ENCODE data around the gene ADAMTS19. TPM values are rescaled to one million over a fixed set of nuclear protein-coding genes. Genes with fewer than 3 reads are reported as not detected.

ADAMTS19 gene
- total RNA-seq, 4 donors from 2014 or later = 0.51 to 0.88 TPM; not detected in 2

DNA sequence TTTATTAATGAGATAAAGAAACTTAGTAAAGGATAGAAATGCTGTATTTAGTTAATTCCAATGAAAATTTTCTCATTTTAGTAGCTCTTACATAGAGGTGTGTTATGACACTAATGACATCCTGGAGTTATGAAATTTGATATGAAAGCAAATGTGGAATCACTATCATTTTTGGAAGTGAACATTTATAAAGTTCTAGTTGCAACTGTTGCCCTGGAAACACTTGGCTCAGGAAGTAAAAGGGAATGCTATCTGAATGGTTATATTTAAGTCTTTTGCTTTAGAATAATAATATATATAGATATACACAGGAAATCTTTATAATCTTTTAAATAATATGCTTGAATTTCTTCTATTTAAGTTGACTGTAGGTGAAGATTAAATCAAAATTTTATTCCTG is 16.7 kb downstream of the ADAMTS19 start:
- TF ChIP-seq, protein P1, sequence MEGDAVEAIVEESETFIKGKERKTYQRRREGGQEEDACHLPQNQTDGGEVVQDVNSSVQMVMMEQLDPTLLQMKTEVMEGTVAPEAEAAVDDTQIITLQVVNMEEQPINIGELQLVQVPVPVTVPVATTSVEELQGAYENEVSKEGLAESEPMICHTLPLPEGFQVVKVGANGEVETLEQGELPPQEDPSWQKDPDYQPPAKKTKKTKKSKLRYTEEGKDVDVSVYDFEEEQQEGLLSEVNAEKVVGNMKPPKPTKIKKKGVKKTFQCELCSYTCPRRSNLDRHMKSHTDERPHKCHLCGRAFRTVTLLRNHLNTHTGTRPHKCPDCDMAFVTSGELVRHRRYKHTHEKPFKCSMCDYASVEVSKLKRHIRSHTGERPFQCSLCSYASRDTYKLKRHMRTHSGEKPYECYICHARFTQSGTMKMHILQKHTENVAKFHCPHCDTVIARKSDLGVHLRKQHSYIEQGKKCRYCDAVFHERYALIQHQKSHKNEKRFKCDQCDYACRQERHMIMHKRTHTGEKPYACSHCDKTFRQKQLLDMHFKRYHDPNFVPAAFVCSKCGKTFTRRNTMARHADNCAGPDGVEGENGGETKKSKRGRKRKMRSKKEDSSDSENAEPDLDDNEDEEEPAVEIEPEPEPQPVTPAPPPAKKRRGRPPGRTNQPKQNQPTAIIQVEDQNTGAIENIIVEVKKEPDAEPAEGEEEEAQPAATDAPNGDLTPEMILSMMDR (IDR thresholded peaks at IDR 0.05; ENCODE audit: low read depth) = no peak

DNA sequence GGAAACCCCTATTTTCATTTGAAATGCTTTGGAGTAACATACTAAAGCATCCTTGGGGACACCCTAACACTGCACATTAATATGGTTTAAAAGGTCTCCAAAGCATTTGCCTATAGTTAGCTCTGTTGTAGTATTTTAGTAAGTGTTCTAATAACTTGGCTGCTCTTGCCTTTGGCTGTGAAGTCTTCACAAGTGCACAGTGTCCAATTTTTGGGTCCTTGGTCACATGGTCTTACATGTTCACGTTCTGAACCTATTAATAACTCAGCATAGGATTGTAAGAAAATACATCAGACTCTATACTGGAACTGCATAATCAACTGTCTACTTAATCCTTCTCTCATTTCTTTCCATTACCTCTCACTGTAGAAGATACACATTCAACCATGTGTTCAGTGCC is 17.4 kb downstream of the ADAMTS19 start:
- TF ChIP-seq, protein P1 (IDR thresholded peaks at IDR 0.05; ENCODE audit: low read depth) = no peak

DNA sequence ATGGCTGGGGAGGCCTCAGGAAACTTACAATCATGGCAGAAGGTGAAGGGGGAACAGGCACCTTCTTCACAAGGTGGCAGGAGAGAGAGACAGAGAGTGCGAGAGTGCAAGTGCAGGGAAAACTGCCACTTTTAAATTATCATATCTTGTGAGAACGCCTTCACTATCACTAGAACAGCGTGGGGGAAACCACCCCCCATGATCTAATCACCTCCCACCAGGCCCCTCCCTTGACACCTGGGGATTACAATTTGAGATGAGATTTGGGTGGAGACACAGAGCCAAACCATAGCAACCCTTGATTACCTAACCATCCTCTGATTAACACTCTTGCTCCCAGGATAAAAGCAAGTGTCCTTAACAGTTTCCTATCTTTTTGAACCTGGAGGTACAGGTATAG is 21.1 kb downstream of the ADAMTS19 start:
- TF ChIP-seq, protein P1 (IDR thresholded peaks at IDR 0.05; ENCODE audit: low read depth) = no peak

DNA sequence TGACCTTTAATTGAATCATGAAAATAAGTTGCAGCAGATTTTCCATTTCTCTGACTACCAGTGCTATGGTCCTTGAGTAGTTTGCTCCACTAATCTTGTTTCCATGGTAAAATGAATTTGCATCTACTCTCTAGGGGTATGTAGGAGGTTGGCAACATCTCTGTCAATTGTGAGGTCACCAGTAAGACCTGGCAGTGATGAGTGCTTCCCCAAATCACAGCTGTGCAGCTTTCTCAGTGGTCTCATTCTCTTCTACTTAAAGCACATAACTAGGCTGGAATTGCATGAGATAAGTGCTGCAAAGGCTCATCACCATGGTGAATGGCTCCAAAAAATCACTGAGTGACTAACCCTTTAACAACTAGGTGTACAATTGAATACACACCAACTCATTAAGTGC is 36.3 kb downstream of the ADAMTS19 start:
- TF ChIP-seq, protein P1 (IDR thresholded peaks at IDR 0.05; ENCODE audit: low read depth) = no peak

DNA sequence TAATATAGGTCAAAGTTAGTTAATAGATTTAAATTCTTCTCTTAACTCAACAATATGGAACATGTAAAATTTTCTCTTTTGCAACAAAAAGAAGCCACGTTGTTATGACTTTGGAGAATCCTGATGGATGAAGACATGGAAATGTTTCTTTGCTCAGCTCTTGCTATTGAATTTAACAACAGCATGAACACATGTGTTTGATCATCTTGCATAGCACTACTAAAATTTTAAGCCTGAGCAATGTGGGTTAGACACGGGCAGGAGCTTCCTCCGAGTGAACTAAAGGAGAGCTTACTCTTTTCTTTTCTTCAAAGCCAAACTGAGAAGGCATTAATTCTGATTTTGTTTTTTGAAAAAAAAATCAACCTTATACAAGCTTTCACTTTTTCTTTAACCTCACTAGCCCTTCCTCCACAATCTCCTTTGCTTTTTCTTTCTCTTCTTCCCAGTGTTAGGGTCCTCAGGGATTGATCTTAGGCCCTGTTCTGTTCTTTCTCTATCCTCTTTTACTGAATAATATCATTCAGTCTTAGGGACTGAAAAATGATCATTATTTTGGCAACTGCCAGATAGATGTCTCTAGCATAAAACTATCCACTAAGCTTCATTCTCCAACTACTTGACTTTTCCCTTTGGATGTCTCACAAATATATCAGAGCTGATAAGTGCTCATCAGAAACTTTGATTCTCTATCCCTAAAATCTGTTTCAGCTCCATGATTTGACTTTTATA is 36.9 kb downstream of the ADAMTS19 start:
- TF ChIP-seq, protein P1 (IDR thresholded peaks at IDR 0.05; ENCODE audit: low read depth) = no peak

DNA sequence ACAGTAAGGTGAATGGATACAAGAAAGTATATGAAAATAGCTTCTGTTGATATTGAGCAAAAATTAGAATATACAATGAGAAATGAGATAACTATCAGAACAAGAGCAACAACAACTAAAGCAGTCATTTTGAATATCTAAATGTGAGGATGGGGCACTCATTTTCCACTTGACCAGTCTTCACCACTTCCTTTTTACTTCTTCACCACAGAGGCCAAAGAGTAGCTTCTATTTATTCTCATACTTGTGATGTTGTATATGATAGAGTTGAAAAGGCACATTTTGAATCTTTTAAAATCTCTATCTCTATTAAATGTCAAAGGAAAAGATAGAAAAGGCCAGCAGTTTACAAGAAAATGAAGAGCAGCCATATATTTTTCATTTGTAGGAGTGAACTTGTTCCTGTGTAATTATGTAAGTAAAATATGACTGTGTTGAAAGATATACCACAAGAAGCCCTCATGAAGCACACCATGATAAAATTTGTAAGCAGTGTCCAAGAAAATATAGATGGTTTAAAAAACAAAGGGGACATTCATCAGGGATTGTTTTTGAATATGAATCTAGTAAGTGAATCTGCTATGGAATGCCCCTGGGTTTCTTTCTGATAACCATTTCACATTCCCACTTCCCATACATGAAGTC is 39.2 kb downstream of the ADAMTS19 start:
- TF ChIP-seq, protein P1 (IDR thresholded peaks at IDR 0.05; ENCODE audit: low read depth) = no peak

DNA sequence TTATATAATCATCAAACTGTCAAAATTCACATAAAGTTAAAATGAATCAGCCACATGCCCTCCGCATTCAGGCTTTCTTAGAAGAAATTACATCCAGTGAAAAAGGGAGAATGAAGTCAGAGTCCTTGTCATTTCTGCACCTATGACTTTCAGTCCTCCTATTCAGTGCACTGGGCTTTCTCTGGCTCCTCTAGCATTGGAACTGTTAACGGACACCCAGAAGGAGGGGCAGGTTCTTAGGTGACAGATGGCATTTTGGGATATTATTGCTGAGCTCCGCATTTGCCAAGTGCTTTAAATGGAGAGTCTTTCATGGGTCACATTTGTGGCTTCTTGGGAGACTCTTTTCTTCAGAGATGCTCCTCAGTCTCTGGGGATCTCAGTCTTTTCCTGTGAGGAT is 40.0 kb downstream of the ADAMTS19 start:
- TF ChIP-seq, protein P1 (IDR thresholded peaks at IDR 0.05; ENCODE audit: low read depth) = no peak

Measured in subcutaneous adipose tissue (tissue), 4 donors.